Fibroblast of pulmonary artery (primary cell): ENCODE measurements around the gene DTYMK.

Source experiments
- DNase-seq: peaks from one replicate; pipeline ENCODE4 v3.0.0-alpha.2; 2010; ENCODE audit warnings: low read depth
- H3K4me3 ChIP-seq: replicated peaks from 2 replicates; pipeline ENCODE4 v1.5.1; 2011; ENCODE audit warnings: low read depth, mild to moderate bottlenecking, control low read depth, low read length, moderate library complexity
- TF ChIP-seq, protein P1 (sequence below): IDR thresholded peaks from 2 replicates; pipeline ENCODE4 v1.5.1; 2011; ENCODE audit warnings: mild to moderate bottlenecking, control low read depth, low read length, inconsistent platforms; ENCODE audit errors: missing control alignments

Gene DTYMK

DNA sequence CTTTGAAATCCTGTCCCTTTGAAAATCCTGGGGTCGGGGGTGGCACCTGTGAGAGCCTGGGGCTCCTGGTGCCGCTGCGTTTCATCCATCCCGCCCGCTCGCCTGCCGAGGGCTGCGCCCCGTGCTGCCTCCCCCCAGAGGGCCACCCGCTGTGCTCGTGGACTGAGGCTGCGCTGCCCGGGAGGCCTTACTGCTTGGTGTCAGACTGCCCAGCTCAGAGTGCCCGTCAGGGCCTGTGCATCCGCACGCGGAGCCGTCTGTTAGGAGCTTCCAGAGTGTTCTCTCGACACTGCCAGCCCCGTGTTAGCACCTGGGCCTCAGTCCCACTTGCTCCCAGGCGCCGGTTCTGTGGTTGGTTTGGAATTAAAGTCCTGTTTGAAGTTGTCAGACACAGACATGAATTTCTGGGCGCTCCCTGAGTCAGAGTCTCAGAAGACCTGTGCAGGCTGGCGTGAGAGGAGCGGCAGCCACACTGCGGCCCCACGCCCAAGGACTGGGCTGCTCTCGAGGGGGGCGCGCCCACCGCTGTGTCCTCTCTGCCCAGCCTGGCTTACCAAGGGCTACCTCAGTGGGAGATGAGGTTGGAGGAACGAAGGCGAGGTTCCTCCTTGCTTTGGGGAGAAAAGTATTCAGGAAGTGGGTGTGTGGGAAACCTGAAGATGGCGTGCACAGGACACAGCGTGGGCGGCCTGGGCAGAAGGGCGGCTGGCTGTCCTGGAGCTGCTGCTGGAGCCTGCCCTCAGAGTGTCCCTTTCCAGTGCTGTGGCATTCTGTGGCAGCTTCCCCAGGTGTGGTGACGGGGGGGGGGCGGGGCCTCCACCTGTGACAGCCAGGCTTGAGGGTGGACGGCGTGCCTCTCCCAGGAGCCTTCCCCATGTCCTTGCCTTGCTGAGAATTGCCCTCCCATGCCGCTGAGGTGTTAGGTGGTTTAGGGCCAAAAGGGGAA, 14.1 kb downstream of the DTYMK start:
- H3K4me3 ChIP-seq = no peak overlapping the region
- TF ChIP-seq, protein P1, sequence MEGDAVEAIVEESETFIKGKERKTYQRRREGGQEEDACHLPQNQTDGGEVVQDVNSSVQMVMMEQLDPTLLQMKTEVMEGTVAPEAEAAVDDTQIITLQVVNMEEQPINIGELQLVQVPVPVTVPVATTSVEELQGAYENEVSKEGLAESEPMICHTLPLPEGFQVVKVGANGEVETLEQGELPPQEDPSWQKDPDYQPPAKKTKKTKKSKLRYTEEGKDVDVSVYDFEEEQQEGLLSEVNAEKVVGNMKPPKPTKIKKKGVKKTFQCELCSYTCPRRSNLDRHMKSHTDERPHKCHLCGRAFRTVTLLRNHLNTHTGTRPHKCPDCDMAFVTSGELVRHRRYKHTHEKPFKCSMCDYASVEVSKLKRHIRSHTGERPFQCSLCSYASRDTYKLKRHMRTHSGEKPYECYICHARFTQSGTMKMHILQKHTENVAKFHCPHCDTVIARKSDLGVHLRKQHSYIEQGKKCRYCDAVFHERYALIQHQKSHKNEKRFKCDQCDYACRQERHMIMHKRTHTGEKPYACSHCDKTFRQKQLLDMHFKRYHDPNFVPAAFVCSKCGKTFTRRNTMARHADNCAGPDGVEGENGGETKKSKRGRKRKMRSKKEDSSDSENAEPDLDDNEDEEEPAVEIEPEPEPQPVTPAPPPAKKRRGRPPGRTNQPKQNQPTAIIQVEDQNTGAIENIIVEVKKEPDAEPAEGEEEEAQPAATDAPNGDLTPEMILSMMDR = no peak
- no peak for DNase-seq

DNA sequence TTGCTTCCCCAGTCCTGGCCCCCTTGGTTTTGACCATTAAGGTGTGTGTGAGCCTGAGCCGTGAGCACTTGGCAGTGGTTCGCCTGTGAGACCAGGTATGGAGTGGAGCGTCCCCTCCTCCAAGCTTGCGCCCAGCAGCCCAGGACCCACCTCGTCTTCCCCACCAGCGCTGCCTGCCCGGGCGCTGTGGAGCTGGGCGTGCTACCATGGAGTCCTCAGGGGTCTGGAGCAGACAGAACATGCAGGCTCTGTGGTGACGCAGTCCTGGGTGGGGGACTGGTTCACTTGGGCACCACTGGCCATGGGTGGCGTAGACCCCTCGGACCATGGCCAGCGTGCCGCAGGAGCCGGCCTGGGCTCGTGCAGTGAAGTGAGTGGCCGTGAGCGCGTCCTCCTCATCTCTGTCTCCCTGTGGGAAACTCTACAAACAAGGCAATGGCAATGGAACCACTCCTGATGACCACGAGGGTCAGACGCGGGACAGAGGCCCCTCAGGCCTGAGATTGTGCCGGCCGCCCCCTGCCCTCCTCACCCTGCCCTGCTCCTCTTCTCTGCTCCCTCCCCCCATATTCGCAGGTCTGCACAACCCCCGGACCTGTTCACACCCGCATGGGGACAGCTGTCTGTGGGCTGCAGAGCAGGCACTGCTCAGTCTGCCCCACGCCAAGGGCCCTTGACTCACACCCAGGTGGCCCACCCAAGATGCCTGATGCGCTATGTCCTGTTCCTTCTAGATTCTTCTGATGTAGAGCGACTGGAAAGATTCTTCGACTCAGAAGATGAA, 15.0 kb downstream of the DTYMK start:
- no peak overlapping the region for H3K4me3 ChIP-seq
- TF ChIP-seq, protein P1 = no peak
- DNase-seq = no peak

DNA sequence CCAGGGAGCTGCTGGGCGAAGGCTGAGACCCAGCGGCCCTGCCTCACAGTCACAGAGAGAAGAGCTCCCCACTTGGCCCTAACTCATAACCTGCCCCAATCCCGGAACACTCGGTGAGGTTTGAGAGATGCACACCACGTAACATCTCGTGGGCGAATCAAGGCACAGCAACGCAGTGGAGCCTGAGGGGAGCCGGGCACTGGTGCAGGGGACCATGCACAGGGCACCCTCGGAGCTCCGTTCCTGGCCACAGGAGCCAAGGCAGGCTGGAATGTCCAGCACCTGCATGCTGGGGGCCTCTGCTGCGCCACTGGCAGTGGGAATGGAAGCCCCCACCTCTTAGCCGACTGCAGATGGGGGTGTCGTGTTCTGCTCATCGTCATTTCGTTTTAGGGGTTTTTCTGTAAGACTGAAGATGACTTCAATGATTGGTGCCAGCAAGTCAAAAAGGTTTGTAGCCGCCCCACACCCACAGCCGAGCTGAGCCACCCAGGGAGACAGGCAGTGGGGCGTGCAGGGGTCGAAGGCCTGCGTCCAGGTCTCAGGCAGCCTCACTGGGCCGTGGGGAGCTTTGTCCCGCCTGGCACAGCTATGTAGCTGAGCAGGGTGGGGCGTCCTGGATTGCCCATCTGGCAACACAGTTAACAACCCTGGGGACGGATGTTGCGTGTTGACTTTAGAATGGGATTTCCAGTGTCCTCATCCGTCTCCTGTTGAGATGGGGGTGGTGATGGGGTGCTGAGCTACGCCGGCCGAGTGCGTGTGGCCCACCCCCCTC, 16.1 kb downstream of the DTYMK start:
- H3K4me3 ChIP-seq = no peak overlapping the region
- TF ChIP-seq, protein P1 = no peak
- no peak for DNase-seq

DNA sequence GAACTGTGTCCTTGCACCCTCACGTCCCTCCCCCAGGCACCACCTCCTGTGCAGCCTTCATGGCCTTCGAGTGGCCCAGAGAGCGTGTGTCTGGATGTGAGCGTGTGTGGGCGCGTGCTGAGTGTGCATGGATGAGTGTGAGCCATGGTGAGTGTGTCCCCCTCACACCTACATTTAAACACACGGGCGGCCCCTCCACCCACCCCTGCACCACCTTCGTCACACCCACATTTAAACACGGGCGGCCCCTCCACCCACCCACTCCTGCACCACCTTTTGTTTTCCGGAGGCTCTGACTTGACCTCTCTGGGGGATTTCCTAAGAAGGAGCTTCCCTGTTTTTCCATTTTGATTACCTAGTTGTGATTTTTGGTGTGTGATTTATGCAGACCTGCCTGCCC, 17.8 kb downstream of the DTYMK start:
- H3K4me3 ChIP-seq = no peak overlapping the region
- no peak for DNase-seq
- TF ChIP-seq, protein P1 = no peak

DNA sequence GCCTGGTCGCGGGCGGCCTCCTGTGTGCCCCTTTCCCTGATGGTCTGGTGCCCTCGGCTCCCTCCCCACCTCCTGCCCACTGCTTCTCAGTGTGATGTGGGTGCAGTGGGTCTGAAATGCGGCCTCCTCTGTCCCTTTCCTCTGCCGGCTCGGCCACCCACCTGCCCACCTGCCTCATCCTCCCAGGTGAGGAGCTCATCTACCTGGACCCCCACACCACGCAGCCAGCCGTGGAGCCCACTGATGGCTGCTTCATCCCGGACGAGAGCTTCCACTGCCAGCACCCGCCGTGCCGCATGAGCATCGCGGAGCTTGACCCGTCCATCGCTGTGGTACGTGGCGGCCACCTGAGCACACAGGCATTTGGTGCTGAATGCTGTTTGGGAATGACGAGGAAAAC, 18.3 kb downstream of the DTYMK start:
- H3K4me3 ChIP-seq = no peak overlapping the region
- TF ChIP-seq, protein P1 = no peak
- DNase-seq = no peak

DNA sequence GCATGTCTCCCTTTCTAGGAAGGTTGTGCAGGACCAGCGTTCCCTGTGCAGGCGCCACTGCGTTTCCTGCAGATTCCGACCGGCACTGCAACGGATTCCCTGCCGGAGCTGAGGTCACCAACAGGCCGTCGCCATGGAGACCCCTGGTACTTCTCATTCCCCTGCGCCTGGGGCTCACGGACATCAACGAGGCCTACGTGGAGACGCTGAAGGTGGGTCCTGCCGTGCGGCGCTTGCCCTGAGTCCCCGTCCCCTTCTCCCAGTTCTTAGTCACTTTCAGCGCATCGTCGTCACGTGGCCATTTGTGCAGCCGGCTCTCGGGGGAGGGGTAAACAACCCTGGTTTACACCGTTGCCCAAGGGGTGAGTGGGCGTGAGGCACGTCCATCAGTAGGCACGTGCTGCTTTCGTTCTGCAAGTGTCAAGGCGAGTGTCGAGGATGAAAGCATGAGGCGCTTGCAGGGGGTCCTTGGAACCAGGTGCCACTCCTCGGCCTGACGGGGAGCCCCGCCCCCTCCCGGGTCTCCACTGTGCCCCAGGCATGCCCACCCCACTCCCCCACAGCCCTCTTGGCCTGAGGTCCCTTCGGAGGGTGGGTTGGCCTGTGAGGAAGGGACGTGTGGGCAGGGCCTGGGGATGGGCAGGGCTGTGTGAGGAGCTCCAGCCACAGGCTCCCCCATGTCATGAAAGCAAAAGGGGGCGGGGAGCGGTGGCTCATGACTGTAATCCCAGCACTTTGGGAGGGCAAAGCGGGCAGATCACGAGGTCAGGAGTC, 19.8 kb downstream of the DTYMK start:
- TF ChIP-seq, protein P1 = no peak
- DNase-seq = no peak
- no peak overlapping the region for H3K4me3 ChIP-seq
